ENCODE data around the gene TEX19.

Gene TEX19, protein sequence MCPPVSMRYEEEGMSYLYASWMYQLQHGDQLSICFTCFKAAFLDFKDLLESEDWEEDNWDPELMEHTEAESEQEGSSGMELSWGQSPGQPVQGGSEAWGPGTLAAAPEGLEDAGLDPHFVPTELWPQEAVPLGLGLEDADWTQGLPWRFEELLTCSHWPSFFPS

DNA sequence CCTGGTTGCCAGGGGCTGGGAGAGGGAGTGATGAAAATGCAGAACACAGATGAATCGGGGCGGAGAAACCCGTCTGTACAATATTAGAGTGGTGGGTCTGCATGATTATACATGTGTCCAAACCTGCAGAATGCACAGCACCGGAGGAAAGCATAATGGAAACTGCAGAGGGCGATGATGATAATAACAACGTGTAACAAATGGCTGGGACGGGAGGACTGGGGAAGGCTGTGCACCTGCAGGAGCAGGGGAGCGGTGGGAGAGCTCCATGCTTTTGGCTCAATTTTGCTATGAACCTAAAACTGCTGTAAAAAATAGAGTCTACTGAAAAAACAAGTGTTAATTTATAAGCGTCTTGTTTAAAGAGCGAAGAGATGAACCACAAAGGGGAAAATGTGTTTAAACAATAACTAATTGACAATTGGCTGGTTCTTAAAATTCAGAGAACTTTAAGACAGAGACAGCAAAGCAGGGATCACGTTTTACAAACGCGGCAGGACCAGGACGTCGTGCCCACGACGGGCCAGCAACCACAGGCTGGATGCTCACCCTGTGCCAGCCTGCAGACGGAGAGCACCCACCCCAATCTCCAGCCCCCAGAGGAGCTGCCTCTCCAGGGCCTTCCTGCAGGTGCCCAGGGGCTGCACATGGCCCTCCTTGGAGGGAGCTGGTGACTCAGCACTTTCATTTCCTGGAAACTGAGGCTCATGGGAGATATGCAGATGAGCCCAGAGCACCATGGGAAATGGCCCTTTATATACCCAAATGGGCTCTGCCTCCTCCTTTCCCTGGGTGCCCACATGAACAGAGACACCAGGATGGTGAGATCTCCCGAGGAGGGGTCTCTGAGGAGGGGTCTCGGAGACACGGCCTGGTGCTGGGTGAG lies at the start of gene TEX19:
Gene TEX19 (plus strand): TSS at position 783 of the 886 bp plus-strand sequence. CDS start 2,904 bp downstream, outside the sequence.
- no peak for DNase-seq (ENCODE audit: low spot score)

DNA sequence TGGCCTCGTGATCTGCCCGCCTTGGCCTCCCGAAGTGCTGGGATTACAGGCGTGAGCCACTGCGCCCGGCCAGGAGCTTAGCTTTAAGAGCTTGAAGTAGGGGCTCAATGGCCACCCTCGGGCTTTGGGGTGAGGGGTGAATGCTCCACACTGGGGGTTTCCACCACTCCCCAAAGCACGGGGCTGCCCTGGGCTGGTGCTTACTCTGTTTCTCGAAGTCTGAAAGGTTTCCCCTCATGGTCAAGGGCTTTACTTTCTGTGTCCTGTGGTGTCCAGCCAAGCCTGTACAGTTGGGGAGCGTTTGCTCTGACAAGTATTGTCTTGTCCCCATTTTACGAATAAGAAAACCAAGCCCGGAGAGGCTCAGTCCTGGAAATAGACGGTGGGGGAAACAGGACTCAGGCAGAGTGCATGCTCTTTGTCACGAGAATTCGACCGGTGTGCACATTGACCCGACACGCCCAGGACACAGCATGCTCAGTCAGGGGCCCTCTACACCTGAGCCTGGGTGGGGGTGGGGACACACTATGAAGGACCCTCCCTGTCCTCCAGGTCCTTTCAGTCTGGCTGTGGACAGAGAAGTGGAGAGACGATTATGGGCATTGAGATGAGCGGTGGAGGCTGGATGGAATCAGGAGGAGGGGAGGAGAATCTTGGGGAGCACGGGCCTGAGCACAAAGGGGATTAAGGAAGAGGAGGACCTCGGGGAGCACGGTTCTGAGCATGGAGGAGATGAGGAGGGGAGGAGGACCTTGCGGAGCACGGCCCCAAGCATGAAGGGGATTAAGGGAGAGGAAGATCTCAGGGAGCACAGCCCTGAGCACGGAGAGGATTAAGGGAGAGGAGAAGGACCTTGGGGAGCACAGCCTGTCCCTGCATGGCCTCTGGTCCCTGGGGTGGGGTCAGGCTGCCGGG lies 49.1 kb upstream of the TEX19 start:
- DNase-seq (ENCODE audit: low spot score): no peak

DNA sequence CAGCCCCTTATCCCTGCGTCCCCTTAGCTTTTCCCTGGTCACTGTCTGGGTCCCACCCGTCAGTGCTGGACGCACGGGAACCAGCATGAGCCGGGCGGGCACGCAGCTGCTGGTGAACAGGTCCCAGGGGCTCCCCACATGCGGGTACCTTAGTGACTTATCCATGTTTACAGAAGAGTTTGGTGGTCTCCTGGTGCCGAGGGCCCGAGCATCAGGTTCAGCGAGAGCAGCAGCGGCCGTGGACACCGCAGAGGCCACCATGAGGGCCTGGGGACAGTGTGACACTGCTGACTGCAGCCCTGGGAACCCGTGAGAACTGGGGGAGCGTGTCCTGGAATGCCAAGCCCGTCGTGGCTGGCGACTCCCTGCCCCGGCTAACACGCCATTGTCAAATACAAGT lies 48.2 kb upstream of the TEX19 start:
- DNase-seq (ENCODE audit: low spot score): no peak

DNA sequence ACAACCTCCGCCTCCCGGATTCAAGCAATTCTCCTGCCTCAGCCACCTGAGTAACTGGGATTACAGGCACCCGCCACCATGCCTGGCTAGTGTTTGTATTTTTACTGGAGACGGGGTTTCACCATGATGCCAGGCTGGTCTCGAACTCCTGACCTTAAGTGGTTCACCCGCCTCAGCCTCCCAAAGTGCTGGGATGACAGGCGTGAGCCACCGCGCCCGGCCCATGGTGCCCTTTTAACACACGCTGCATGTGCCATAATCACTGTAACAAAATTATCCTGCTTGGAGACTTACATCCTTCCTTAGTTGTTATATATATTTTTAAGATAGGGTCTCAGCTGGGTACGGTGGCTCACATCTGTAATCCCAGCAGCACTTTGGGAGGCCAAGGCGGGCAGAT lies 47.1 kb upstream of the TEX19 start:
- no peak for DNase-seq (ENCODE audit: low spot score)

DNA sequence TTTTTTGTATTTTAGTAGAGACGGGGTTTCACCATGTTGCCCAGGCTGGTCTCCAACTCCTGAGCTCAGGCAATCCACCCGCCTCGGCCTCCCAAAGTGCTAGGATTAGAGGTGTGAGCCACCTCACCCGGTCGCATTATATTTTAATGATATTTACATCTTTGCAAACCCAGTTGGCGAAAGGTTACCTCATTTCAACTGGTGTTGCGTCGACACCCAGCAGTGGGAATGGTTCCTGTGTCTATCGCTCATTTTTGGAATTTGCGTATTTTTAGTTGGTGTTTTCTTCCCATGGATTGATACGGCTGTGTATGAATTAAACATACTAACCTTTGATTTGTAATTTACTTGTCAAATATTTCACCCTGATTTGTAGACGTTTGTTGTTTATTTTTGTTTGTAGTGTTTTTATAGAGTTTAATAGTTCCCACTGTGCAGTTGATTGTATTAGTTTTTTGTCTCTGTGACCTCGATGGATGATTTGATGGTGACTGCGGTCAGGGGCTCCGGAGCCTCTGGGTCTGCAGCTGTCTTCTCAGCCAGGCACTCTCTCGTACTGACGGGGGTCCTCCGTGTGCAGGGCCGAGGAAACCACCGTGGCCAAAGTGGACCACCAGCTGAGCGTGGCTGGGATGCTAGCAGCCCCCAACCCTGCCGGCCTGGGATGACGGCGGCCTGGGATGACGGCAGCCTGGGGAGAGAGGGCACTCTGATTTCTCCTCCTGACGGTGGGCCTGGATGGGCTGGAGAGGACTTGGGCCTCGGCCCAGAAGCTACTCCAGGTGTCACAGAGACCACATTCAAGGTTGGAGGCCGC lies 45.6 kb upstream of the TEX19 start:
- DNase-seq (ENCODE audit: low spot score): no peak

DNA sequence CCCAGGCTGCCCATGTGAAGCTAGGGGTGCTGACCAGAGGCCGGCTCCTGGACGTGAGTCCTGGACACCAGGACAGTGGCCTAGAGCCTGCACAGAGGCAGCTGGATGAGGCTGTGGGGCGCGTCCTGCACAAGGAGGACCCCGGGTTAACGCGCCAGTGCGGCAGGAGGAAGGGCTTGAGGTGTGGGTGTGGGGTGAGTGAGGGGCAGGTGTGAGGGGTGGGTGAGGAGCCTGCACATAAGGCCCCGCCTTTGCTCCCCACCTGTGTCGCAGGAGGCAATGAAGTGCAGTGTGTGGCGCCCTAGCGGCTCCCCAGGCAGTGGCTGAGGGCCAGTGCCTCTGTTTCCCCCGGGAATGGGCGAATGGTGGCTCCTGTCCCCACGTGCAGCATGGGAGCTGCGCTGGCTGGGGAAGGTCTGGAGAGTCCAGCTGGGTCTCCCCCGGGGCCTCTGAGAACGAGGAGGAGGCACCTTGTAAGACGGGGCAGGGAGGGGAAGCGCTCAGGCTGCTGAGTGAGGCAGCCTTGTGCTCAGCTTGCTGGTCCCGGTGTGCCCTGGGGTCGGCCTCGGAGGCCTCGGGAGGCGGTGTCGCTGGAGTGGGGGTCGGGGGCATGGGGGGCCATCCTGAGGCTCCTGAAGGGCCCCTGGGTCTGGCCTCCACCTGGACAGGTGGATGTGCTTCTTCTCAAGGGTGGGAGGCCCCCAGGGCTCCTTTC lies 44.9 kb upstream of the TEX19 start:
- DNase-seq (ENCODE audit: low spot score): no peak

DNA sequence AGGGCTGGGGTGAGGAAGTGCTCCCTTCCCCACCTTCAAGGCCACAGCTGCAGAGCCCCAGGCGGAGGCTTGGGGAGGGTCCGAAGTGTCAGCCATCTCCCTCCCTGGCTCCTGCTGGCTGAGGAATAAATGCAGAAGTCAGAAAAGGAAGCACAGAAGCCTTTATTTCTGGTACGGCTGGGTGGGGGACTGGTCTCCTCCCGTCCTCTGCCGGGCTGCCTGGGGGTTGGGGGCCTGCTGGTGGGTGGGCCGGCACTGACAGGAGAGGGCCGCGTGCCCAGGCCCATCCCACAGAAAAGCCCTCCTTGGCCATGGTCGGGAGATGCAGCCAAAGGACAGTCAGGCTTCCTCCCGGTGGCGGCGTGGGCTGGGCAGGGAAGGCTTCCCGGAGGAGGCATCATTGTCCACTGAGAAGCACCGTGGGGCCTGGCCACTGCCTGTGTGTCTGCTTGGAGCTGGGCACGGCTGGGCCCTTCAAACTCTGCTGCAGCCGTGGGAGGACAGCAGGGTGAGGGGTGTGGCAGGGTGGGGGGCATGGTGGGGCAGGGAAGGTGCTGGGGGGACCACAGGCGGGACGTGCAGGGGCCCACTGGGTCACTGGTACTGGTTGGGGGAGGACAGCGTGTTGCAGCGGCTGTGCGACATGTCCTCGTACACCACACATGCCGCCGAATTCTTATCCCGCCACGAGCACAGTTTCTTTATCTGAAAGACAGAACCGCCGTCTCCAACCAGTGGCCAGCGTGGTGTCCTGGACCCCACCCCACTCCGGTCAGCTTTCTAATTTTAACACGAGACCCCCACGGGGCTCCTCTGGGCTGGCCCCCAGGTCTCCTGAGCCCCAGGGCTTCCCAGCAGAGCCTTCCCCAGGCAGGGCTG lies 44.1 kb upstream of the TEX19 start:
- no peak for DNase-seq (ENCODE audit: low spot score)

DNA sequence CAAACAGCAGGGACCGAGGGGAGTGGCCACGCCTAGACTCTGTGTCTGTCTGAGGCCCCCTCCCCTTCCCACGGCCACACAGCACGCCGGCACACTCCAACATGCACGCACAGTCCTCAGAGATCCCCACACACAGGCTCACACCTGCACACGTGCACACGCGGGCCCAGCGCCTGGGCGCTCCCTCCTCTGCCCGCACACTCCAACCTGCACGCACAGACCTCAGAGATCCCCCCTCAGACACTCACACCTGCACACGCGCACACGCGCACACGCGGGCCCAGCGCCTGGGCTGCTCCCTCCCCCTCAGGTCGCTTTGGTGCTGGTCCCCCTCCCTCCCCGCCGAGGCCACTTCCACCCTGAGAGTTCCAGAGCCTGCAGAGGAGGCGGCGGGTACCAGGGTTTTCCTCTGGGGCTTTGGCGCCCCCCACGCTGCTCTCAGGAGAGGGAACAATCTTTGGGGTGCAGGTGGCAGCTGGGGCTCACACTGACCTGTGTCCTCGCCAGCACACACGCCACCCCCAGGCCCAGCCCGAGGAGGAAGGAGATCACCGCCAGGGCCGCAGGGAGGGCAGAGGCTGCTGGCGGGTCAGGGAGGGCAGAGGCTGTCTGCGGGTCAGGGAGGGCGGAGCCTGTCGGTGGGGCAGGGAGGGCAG lies 43.2 kb upstream of the TEX19 start:
- no peak for DNase-seq (ENCODE audit: low spot score)

DNA sequence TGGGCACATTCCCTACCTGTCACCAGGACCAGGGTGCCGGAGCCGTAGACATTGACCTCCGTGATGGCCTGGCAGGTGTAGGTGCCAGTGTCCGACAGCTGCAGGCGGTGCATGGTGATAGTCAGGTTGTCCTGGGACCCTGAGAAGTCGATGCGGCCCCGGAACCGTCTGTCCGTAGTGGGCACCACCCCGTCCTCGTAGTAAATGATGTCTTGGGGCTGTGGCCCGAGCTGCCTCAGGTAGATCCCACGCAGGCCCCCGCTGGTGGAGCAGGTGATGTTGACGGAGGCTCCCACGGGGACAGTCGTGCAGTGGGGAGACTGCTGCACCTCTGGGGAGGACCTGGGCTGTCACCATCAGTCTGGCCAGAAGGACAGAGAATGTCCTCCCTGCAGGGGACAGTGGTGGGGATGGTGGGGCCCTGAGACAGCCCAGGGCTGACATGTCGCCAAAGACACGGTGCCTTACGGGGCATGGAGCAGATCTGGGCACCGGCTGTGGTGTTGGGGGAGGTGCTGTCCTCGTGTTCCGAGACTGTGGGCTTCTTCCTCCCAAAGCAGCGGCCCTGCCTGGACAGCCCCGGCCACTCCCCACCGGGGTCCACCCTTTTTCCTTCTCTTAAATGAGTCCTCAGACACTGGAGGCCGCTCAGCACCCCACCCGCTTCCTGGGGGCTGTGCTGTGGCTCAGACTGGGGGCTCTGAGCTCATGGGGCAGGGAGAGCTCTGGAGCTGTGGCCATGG lies 42.2 kb upstream of the TEX19 start:
- no peak for DNase-seq (ENCODE audit: low spot score)

DNA sequence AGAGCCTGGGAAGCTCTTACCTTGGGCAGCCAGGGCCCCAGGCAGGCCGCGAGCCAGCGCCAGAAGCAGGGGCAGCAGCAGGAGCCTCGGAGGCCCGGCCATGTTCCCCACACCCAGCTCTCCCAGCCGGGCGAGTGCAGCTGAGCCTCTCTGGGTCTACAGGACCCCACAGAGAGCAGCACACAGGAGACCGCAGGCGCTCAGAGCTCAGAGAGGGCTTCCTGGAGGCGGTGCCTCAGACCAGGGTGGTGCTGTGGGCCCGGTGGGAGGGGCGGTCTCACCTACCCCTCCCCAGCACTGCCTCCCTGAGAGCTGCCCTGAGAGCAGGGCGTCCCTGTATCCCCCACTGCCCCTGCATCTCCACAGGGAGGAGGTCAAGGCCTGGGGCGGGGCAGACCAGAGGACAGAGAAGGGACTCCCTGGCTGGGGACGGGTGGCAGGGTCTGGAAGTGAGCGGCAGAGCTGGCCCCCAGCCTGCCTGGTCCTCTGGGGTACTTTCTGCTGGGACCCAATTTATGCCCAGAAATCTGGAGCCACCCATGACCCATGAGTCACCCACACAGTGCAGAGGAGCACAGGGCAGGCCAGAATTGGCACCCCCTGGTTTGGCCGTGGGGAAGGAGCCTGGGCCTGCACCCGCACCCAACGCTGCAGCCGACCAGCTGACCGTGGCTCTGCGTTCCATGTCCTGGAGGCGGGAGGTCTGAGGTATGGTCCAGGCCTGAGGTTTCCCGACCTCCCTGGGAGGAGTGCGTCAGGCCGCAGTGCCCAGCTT lies 41.5 kb upstream of the TEX19 start, which contains the start of gene CD7:
Gene CD7 (minus strand): TSS at position 215 of the 775 bp plus-strand sequence. CDS start 113 bp downstream, at position 102.
- no peak for DNase-seq (ENCODE audit: low spot score)

DNA sequence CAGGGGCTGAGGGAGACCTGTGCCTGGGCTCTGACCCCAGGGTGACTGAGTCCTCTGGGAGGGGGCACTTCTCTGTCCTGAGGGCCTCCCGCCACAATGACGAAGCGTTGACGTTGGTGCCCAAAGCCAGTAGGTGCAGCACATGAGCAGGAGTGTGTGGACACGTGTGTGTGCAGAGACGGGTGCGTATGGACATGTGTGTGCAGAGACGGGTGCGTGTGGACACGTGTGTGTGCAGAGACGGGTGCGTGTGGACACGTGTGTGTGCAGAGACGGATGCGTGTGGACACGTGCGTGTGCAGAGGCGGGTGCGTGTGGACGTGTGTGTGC lies 40.9 kb upstream of the TEX19 start:
- no peak for DNase-seq (ENCODE audit: low spot score)

DNA sequence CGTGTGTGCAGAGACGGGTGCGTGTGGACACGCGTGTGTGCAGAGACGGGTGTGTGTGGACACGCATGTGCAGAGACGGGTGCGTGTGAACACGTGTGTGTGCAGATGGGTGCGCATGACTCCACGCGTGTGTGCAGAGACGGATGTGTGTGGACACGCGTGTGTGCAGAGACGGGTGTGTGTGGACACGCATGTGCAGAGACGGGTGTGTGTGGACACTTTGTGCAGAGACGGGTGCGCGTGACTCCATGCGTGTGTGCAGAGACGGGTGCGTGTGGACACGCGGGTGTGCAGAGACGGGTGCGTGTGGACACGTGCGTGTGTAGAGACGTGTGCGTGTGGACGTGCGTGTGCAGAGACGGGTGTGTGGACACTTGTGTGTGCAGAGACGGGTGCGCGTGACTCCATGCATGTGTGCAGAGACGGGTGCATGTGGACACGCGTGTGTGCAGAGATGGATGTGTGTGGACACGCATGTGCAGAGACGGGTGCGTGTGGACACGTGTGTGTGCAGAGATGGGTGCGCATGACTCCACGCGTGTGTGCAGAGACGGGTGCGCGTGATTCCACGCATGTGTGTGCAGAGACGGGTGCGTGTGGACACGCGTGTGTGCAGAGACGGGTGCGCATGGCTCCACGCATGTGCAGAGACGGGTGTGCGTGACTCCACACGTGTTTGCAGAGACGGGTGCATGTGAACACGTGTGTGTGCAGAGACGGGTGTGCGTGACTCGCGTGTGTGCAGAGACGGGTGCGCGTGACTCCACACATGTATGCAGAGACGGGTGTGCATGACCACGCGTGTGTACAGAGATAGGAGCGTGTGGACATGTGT lies 40.1 kb upstream of the TEX19 start:
- no peak for DNase-seq (ENCODE audit: low spot score)

DNA sequence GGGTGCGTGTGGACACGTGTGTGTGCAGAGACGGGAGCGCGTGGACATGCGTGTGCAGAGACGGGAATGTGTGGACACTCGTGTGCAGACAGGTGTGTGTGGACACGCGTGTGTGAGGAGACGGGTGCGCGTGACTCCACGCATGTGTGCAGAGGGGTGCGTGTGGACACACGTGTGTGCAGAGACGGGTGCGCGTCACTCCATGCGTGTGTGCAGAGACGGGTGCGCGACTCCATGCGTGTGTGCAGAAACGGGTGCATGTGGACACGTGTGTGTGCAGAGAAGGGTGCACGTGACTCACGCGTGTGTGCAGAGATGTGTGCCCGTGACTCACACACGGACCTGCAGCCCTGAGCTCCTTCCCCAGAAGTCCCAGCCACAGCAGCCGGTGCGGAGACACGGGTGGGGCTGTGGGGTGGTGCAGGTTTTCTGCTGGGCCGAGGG lies 39.4 kb upstream of the TEX19 start:
- DNase-seq (ENCODE audit: low spot score): no peak

DNA sequence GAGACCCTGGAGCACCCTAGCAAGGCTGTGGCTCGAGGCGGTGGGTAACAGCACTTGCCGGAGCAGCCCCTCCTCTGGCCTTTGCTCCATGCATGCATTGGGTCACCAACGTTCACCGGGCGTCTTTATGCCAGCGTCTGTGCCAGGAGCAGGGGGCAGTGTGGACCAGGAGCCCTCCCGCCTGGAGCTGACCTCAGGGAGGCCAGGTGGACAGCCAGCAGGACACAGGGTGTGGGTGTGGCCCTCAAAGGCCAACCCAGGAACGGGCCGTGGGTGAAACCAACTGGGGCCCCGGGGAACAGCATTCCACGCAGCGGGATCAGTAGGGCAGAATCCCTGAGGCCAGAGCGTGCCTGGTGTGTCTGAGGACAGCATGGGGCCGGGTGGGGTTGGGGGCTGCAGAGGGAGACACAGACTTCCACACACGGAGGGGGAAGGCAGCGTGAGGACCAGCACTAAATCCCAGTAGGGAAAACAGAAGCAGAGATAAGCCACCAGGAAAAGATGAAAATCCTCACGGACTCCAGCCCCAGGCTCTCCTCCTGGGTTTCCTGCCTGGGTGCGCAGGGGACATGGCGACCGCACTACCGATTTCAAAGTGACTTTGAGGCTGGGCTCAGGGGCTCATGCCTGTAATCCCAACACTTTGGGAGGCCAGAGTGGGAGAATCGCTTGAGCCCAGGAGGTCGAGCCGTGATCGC lies 38.8 kb upstream of the TEX19 start:
- no peak for DNase-seq (ENCODE audit: low spot score)

DNA sequence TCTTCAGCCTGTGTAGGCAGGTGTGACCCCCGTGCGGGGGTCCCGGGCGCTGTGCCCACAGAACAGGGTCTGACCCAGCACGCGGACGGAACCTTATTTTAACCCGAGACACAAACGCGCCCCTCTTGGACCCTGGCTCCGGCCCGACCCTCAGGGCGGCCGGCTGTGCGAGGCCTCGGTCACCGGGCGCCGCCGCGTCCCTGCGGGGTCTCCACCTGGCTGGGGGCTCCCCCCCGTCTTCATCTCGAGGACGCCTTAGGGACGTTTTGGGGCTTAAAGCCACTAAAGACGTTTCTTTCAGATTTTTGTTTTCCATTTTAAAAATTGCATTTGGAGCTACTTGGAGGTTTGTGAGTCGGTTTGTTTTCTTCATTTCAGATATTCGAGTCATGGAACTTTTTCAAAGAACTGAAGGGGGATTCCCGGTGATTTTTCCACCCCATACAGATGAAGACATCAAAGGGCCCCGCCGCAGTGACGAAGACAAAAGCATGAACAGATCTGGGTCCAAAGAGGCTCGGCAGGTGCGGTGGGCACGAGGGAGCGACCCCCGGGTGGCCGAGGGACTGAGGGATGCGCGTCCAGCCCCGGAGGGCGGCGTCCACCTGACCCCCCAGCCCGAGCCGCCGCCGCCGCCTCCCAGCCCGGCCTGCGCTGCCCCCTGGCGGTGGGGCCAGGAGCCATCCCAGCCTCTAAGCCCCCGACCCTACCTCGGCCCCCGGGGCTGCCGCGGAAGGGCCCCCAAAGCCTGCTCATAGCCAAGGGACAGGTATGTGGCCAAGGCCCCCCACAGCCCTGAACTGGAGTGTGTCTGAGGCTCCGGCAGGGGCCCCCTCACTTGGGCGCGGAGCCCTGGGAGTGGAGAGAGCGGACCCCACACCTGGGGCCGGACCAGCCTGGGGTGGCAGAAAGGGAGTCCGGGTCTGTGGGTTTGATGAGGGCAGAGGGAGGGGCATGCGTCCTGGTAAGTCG lies 37.8 kb upstream of the TEX19 start:
- DNase-seq (ENCODE audit: low spot score): no peak
